NCI-H460 (cell line): ENCODE results near the gene CFAP47. TPM values are rescaled to one million over a fixed set of nuclear protein-coding genes. Genes with fewer than 3 reads are reported as not detected.

Source experiments
- small RNA-seq, 2 experiments: library from RNA; depleted of rRNA; stranded (forward); fragments of <200 nt; gene quantifications; one replicate each; pipeline ENCODE3, GENCODE V24; 2014
- total RNA-seq: library from RNA; depleted of rRNA; stranded (reverse); fragments of >200 nt; shearing (Covaris generic); gene quantifications from 2 replicates; pipeline ENCODE4 v1.2.3, GENCODE V29; 2014; rRNA removed

The CFAP47 gene
- total RNA-seq, 1 experiment from 2014 or later = 0.15 TPM

Small RNA genes lying within 50 kb of the gene (small RNA-seq; reads per million reads assigned to genes)
- gene RNU6-641P = 0 reads per million in 2 experiments

Other genes with a start within 250 kb of the CFAP47 start
- gene MAGEB16, start 121.4 kb upstream of the CFAP47 start, total RNA-seq = not detected in 2 replicates